NCI-H2081 treated with DMSO at 0.1 percent for 48 hours (cell line): ENCODE data around the gene PALLD.
A peak's percentile ranks its signal among the peaks of the same experiment; 100 is the strongest.

ENCODE experiments used
- DNase-seq: peaks from one replicate; lab custom pipeline; 2025; lab: John Stamatoyannopoulos, UW

Gene PALLD

GRCh38 chr4:168647646-168648375, 151.0 kb downstream of the PALLD start:
- no peak for DNase-seq

DNA sequence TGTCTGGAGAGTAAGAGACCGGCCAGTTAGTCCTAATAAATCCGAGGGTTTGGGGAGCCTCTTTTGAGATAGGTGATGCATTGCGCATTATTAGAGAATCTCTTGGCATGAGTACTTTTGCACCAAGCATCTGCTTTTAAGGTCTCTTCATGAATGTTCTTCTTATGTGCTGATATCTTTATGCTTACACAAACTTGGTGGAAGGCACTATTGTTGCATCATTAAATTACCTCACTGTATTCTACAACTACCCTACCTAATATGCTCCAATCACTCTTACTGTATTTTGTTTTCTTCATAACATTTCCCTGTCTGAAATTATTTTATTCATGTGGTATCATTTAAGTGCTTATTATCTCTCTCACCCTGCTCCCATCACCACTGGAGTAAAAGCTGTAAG, 151.6 kb downstream of the PALLD start:
- no peak for DNase-seq

DNA sequence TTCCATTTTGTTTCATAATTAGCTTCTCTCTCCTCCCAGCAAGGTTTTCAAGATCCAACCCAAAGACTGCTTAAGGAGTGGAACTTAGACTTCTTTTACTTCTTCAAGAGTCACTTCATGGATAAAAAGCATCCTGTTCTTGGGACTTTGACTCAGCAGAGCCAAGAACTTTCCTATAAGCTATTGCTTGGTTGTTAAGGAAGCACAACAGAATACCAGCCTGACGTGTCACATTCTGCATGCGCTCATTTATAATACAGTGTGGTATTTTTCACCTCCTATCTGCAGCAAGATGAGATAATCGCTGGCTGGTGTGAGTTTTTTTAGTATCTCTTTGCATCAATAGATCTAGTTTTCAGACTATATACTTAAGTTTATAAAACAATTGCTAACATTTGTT, 152.1 kb downstream of the PALLD start:
- DNase-seq = no peak

GRCh38 chr4:168651374-168651773, 154.5 kb downstream of the PALLD start:
- no peak for DNase-seq

- no peak for DNase-seq
Observed at GRCh38 chr4:168651864-168652263, 155.0 kb downstream of the PALLD start.

- DNase-seq = no peak
Observed at GRCh38 chr4:168652755-168653154, 155.9 kb downstream of the PALLD start.

DNA sequence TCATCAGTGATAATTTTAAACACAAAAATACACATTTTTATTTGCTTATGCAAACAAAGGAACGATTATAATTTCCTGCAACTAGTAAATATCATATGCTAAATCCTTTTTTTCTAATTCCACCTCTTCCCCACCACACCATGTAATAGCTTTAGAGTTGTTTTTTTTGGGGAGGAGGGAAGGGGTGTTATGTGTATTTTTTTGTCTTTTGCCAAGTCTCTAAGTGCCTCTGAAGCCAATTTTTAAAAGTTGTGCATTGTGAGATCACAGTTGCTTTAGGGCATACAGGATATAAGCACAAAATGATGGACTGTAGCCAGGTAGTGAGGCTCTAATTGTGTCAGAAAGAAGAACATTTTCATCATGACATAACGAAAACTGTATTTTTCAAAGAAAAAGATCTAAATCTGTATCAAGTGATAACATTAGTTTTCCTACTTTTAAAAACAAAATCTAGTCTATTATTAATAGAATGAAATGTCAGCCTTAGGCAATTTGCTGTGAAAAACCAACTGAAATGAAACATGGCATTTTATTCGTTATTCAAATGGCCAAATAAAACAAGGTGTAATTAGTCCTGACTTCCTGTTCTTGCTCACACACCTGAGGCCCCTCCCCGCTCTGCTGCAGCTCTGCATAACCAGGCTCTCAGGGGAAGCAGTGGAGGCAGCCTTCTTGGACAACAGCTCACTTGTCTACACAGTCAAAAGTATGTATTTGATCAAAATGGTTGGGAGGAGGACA, 157.4 kb downstream of the PALLD start:
- DNase-seq = peak; percentile 79

DNA sequence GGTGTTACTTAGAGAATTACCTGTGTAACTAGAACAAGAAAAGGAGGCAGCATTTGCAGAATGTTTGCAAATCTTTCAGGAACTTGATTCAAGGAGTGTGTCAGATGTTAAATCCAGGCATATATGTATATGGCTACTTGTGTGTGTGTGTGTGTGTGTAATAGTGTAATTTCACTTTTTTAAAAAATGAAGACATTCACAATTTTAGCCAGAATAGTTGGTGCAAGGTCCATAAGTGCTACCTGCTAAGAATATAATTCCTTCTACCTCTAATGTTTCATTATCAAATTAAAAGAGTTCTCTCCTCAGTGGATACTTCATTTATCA, 158.0 kb downstream of the PALLD start:
- DNase-seq = no peak

- no peak for DNase-seq
Observed at GRCh38 chr4:168655182-168655581, 158.3 kb downstream of the PALLD start.

GRCh38 chr4:168656055-168656660, 159.3 kb downstream of the PALLD start:
- no peak for DNase-seq

GRCh38 chr4:168656946-168657473, 160.2 kb downstream of the PALLD start:
- DNase-seq = no peak

GRCh38 chr4:168658751-168659150, 161.9 kb downstream of the PALLD start:
- no peak for DNase-seq

- no peak for DNase-seq
Observed at GRCh38 chr4:168659741-168660465, 163.1 kb downstream of the PALLD start.

- DNase-seq = no peak
Observed at GRCh38 chr4:168662297-168662984, 165.6 kb downstream of the PALLD start.

DNA sequence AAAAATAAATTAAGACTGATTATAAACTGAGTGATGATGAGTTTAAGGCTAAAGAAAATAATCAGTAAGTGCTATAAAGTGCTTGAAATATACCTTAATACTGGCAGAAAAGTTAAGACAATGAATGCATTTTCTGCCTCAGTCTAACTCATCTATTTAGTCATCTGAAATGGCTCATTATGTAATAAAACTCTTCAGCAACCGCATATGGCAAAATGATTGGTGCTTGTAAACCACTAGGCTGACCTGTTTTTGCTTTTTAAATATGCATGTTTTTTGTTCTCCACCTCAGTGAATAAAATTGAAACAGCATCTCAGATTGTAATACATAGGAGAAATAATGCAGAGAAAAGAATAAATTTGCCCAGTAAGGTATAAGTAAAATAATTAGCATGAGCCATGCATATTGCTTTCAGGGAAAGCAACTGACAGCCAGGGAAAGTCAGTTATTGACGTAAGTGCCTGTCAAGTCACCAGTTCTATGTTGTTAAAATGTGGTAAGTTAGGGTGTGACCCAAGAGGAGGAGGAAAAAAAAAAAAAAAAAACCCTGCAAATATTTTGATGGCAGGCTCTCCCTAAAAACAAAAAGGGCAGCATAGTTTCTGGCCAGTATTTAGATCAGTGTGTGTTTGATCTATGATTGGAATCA, 167.5 kb downstream of the PALLD start:
- no peak for DNase-seq

- no peak for DNase-seq
Observed at GRCh38 chr4:168666531-168666930, 169.7 kb downstream of the PALLD start.

DNA sequence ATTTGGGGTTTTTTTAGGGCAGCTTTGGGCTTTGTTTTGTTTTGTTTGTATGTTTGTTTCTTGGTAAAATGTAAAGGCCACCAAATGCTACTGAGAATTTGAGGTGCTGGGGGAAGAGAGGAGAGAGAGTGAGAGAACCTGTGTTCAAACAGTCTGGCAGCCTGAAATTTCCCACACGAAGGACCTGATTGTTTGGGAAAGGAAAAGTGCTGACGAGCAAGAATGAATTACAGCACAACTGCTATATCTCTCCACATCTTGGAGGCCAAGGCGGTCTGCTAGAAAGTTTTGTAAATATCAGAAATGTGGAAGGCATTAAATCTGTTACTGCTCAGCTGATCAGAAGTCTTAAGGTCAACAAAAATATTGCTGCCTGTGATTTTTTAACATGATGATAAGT, 170.5 kb downstream of the PALLD start:
- no peak for DNase-seq

GRCh38 chr4:168667921-168668320, 171.1 kb downstream of the PALLD start:
- DNase-seq = no peak

GRCh38 chr4:168673476-168673875, 176.6 kb downstream of the PALLD start:
- DNase-seq = no peak

DNA sequence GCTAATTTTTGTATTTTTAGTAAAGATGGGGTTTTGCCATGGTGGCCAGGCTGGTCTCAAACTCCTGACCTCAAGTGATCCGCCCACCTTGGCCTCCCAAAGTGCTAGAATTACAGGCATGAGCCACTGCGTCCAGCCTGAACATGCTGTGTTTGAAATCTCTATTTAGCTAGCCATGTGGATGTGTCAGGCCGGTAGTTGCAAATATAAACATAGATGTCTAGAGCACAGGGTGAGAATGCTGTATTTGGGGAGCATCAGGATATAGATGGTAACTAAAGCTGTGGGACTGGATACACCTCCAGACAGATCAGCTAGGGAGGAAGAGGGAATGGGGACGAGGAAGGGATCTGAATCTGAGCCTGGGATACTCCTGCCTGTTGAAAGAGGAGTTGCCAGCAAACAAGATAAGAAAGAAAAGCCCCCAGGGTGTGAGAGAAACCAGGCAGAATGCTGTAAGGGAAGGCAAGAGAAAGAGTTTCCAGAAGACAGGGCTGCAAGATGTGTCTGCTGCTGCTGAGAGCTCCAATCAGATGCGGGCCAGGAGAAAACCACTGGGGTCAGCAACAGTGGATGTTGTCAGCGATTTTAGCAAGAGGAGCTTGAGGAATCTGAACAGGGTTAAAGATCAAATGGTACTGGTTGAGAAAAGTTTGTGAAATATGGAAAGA, 177.4 kb downstream of the PALLD start:
- no peak for DNase-seq

DNA sequence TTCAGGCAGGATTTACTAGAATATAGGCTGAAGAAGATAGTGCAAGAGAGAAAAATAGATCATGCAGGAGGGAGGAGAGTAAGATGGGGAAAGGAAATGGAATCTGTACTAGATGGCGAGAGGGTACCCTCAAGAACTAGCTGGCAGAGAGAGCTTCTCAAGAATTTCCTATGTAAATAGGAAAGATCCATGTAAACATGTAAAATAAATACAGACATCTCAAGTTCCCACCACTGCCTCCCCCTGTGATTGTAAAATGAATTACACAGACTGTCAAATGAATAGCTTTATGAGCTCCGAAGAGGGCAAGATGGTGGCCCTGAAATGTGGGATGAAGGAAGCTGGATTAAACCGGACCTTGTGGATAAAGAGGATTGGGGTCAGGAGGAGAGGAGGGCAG, 178.0 kb downstream of the PALLD start:
- DNase-seq = no peak
